Measurements from ENCODE around the gene DIP2B. TPM values are rescaled to one million over a fixed set of nuclear protein-coding genes. Genes with fewer than 3 reads are reported as not detected.

Gene DIP2B
- total RNA-seq, 1 donor from 2014 or later: 28.9 TPM

DNA sequence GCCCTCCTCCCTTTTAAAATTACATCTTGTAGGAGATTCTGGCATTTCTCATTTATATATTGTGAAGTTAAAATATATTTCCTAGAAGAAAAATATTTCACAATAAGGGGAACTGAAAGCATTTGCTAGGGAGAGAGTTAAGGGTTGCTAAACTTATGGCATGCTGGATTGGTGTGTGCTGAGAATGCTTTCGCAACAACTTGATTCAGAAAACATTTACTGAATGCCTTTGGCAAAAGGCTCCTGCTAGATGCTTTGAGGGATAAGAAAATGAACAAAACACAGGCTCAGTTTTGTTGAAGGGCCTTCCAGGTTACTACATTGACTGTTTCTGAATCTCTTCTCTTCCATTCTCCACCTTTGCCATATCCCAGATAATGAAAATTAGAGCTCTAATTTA is 67.5 kb downstream of the DIP2B start:
- TF ChIP-seq, protein P1, sequence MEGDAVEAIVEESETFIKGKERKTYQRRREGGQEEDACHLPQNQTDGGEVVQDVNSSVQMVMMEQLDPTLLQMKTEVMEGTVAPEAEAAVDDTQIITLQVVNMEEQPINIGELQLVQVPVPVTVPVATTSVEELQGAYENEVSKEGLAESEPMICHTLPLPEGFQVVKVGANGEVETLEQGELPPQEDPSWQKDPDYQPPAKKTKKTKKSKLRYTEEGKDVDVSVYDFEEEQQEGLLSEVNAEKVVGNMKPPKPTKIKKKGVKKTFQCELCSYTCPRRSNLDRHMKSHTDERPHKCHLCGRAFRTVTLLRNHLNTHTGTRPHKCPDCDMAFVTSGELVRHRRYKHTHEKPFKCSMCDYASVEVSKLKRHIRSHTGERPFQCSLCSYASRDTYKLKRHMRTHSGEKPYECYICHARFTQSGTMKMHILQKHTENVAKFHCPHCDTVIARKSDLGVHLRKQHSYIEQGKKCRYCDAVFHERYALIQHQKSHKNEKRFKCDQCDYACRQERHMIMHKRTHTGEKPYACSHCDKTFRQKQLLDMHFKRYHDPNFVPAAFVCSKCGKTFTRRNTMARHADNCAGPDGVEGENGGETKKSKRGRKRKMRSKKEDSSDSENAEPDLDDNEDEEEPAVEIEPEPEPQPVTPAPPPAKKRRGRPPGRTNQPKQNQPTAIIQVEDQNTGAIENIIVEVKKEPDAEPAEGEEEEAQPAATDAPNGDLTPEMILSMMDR (IDR thresholded peaks at IDR 0.05): no peak
- Mint-ChIP-seq H3K27me3 (ENCODE audit: unreplicated experiment) (no peaks in the 10 kb centered on the region), H3K27ac (ENCODE audit: unreplicated experiment) (peak overlapping the region; percentile 69), H3K9me3 (ENCODE audit: unreplicated experiment) (no peaks in the 10 kb centered on the region), H3K36me3 (ENCODE audit: unreplicated experiment) (no peaks in the 10 kb centered on the region), H3K4me3 (ENCODE audit: unreplicated experiment) (peak overlapping the region; percentile 5), H3K4me1 (ENCODE audit: unreplicated experiment) (peaks cover 61% of the 10 kb centered on the region)
- DNase-seq (ENCODE audit: extremely low spot score, unreplicated experiment): no peak

DNA sequence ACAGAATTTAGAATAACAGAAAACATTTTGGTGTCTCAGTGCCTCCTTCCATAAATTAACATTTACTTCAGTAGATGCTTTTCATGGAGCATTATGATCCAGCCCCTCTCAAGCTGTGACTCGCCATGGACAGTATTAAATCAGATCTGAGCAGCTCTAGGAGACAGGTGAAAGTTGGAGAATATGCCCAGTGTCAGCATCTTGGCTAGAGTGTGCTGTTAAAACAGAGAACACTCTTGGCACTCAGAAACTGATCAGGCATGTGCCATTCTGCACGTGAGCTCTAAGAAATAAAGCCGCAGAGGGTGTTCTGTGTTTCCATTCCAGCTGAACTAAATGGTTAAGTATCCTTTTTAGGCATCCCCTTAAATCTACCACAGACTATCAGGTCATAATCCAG is 68.0 kb downstream of the DIP2B start:
- H3K36me3 Mint-ChIP-seq (ENCODE audit: unreplicated experiment): no peaks in the 10 kb centered on the region
- no peaks in the 10 kb centered on the region for H3K27me3 Mint-ChIP-seq (ENCODE audit: unreplicated experiment)
- H3K4me1 Mint-ChIP-seq (ENCODE audit: unreplicated experiment): peaks cover 61% of the 10 kb centered on the region
- no peak for DNase-seq (ENCODE audit: extremely low spot score, unreplicated experiment)
- TF ChIP-seq, protein P1 (IDR thresholded peaks at IDR 0.05): no peak
- H3K27ac Mint-ChIP-seq (ENCODE audit: unreplicated experiment): peak overlapping the region; percentile 69
- peak overlapping the region; percentile 5 for H3K4me3 Mint-ChIP-seq (ENCODE audit: unreplicated experiment)
- H3K9me3 Mint-ChIP-seq (ENCODE audit: unreplicated experiment): no peaks in the 10 kb centered on the region

DNA sequence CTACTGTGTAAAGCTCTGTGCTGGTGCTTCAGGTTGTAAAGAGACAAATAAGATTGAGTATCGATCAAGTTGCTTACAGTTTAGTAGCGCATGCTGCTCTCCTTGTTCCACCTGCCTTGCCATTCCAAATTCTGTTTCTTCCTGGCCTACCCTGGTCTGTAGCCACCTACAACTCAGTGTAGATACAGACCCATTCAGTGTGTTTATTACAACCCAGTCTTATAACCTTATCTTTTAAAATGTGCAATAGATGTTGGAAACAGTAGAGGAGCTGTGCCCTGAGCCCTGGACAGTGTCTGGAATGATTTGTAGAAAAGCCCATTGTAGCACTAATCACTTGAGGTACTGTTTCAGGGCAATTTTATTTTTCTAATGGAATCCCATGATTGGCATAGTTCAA is 68.5 kb downstream of the DIP2B start:
- DNase-seq (ENCODE audit: extremely low spot score, unreplicated experiment): no peak
- H3K27me3 Mint-ChIP-seq (ENCODE audit: unreplicated experiment): no peaks in the 10 kb centered on the region
- no peak overlapping the region for H3K4me3 Mint-ChIP-seq (ENCODE audit: unreplicated experiment)
- H3K27ac Mint-ChIP-seq (ENCODE audit: unreplicated experiment): no peak overlapping the region
- TF ChIP-seq, protein P1 (IDR thresholded peaks at IDR 0.05): no peak
- H3K36me3 Mint-ChIP-seq (ENCODE audit: unreplicated experiment): no peaks in the 10 kb centered on the region
- no peaks in the 10 kb centered on the region for H3K9me3 Mint-ChIP-seq (ENCODE audit: unreplicated experiment)
- peaks cover 56% of the 10 kb centered on the region for H3K4me1 Mint-ChIP-seq (ENCODE audit: unreplicated experiment)

DNA sequence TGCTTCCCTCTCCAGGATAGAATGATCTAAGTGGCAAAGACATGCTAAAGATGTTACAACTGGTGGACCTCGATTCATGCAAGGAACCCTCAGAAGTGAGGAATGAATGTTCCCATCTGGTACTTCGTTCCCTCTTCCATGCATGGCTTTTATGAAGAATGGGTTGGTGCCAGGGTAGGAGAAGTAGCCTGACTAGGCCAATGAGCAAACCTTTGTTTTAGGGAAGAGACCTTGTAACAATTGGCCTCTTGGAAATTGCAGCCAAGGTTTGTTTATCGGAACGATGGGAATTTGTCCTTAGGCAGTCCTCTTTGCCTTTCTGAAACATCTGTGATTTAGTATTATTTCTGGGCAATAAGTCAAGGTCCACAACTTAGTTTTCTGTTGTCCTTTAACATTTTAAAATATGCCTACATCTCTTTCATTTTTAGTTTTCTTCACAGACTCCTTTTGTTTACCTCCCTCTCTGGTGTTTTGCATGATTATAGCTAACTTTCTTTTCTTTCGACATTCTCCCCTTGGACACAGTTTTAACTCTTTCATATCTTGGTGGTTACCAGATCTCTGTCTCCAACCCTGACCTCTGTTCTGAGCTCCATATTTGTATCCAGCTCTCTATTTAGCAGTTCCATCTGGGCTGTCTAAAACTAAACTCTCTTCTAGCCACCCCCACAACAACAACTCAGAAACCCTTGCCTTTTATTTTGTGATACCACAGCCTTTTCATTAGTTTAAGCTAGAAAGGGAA is 70.0 kb downstream of the DIP2B start:
- DNase-seq (ENCODE audit: extremely low spot score, unreplicated experiment): no peak
- H3K4me1 Mint-ChIP-seq (ENCODE audit: unreplicated experiment): peaks cover 49% of the 10 kb centered on the region
- no peaks in the 10 kb centered on the region for H3K27me3 Mint-ChIP-seq (ENCODE audit: unreplicated experiment)
- H3K9me3 Mint-ChIP-seq (ENCODE audit: unreplicated experiment): no peaks in the 10 kb centered on the region
- H3K27ac Mint-ChIP-seq (ENCODE audit: unreplicated experiment): peak overlapping the region; percentile 92
- H3K36me3 Mint-ChIP-seq (ENCODE audit: unreplicated experiment): no peaks in the 10 kb centered on the region
- H3K4me3 Mint-ChIP-seq (ENCODE audit: unreplicated experiment): peak overlapping the region; percentile 60
- TF ChIP-seq, protein P1 (IDR thresholded peaks at IDR 0.05): no peak

DNA sequence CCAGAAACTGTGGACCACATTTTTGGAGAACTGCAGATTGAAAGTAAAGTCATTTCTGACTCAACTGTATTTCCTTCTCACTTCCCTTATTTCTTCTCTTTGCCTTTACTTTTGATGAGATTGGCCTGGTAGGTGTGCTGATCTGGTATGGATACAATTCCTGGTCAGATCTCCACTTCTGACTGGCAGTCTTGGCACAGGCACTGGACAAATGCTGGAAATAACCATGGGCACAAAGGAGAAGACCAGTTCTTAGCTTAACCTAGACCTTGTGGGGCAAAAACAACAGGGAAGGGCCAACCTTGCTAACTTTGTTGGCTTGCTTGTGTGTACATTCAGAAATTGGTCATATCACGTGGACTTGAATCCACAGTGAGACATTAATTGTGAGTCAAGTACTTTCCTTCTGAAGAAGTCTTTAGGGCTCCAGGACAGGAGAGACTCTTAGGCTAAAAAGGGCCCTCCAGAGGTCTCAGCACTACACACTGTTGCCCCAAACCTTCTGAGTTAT is 75.0 kb downstream of the DIP2B start:
- no peak for DNase-seq (ENCODE audit: extremely low spot score, unreplicated experiment)
- Mint-ChIP-seq H3K4me3 (ENCODE audit: unreplicated experiment) (no peak overlapping the region), H3K4me1 (ENCODE audit: unreplicated experiment) (peaks cover 34% of the 10 kb centered on the region), H3K27me3 (ENCODE audit: unreplicated experiment) (no peaks in the 10 kb centered on the region), H3K36me3 (ENCODE audit: unreplicated experiment) (no peaks in the 10 kb centered on the region), H3K27ac (ENCODE audit: unreplicated experiment) (no peak overlapping the region), H3K9me3 (ENCODE audit: unreplicated experiment) (no peaks in the 10 kb centered on the region)
- TF ChIP-seq, protein P1 (IDR thresholded peaks at IDR 0.05): no peak

Data from osteocyte (in vitro differentiated cells).